Measurements from ENCODE around the gene GAREM1. TPM values are rescaled to one million over a fixed set of nuclear protein-coding genes. Genes with fewer than 3 reads are reported as not detected.

The GAREM1 gene
- total RNA-seq, 1 donor from 2014 or later = 5.1 TPM

- Mint-ChIP-seq H3K9me3 (no peaks in the 10 kb centered on the region), H3K4me3 (no peak overlapping the region), H3K27me3 (ENCODE audit: insufficient read depth, low read depth) (peaks cover 14% of the 10 kb centered on the region), H3K27ac (no peak overlapping the region), H3K4me1 (peaks cover 26% of the 10 kb centered on the region), H3K36me3 (no peaks in the 10 kb centered on the region)
- no peak overlapping the region for H3K4me3 ChIP-seq
- no peak for DNase-seq (ENCODE audit: low spot score)
- H3K9ac ChIP-seq = no peak overlapping the region
- peaks cover 25% of the 10 kb centered on the region for H3K27me3 ChIP-seq
- peaks cover 14% of the 10 kb centered on the region for H4K20me1 ChIP-seq (ENCODE audit: low read depth)
- peaks cover 24% of the 10 kb centered on the region for H3K4me1 ChIP-seq
- H3K9me3 ChIP-seq (ENCODE audit: low read depth) = no peaks in the 10 kb centered on the region
- H3K27ac ChIP-seq = no peak overlapping the region
- peaks cover 23% of the 10 kb centered on the region for H3K79me2 ChIP-seq (ENCODE audit: low read depth)
- no peak overlapping the region for H2AFZ ChIP-seq (replicated peaks)
- H3F3A ChIP-seq (ENCODE audit: low read depth) = peaks cover 25% of the 10 kb centered on the region
- TF ChIP-seq CTCF (IDR thresholded peaks at IDR 0.05) (no peak), EZH2 (IDR thresholded peaks at IDR 0.05) (no peak), EZH2phosphoT487 (IDR thresholded peaks at IDR 0.05) (no peak)
- H3K4me2 ChIP-seq = no peak overlapping the region
- no peaks in the 10 kb centered on the region for H3K36me3 ChIP-seq
Measured at GRCh38 chr18:32472841-32473240, 2.2 kb upstream of the GAREM1 start.

DNA sequence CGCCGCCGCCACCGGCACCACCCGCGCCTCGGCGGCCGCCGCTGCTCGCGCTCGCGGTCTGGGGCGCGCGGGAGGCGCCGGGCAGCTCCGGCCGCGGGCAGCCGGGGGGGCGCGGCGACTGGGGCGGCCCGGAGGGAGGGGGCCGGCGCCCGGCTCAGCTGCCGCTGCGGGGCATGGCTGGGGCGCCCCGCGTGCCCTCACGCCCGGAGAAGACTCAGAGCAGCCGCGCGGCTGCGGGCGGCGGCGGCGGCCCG, 295 bp downstream of the GAREM1 start:
- peaks cover 47% of the 10 kb centered on the region for H3K79me2 ChIP-seq (ENCODE audit: low read depth)
- Mint-ChIP-seq H3K27me3 (ENCODE audit: insufficient read depth, low read depth) (peaks cover 15% of the 10 kb centered on the region), H3K36me3 (peaks cover 2% of the 10 kb centered on the region), H3K9me3 (no peaks in the 10 kb centered on the region), H3K27ac (no peak overlapping the region), H3K4me3 (no peak overlapping the region), H3K4me1 (peaks cover 26% of the 10 kb centered on the region)
- H3K4me3 ChIP-seq = peak overlapping the region; percentile 97
- no peaks in the 10 kb centered on the region for H3K36me3 ChIP-seq
- H2AFZ ChIP-seq (replicated peaks) = peak overlapping the region; percentile 95
- H3K27ac ChIP-seq = peak overlapping the region; percentile 83
- peaks cover 24% of the 10 kb centered on the region for H3K4me1 ChIP-seq
- peaks cover 25% of the 10 kb centered on the region for H3F3A ChIP-seq (ENCODE audit: low read depth)
- peaks cover 14% of the 10 kb centered on the region for H4K20me1 ChIP-seq (ENCODE audit: low read depth)
- no peaks in the 10 kb centered on the region for H3K9me3 ChIP-seq (ENCODE audit: low read depth)
- peak; percentile 69 for DNase-seq (ENCODE audit: low spot score)
- H3K27me3 ChIP-seq = peaks cover 25% of the 10 kb centered on the region
- H3K4me2 ChIP-seq = peak overlapping the region; percentile 86
- H3K9ac ChIP-seq = no peak overlapping the region
- TF ChIP-seq EZH2phosphoT487 (IDR thresholded peaks at IDR 0.05) = no peak
- no peak for TF ChIP-seq CTCF (IDR thresholded peaks at IDR 0.05)
- TF ChIP-seq EZH2 (IDR thresholded peaks at IDR 0.05) = no peak

GRCh38 chr18:32469691-32470459, 807 bp downstream of the GAREM1 start:
- peak overlapping the region; percentile 95 for H2AFZ ChIP-seq (replicated peaks)
- H3K27me3 ChIP-seq = peaks cover 25% of the 10 kb centered on the region
- Mint-ChIP-seq H3K27ac (peak overlapping the region; percentile 55), H3K4me1 (peaks cover 26% of the 10 kb centered on the region), H3K36me3 (peaks cover 2% of the 10 kb centered on the region), H3K4me3 (peak overlapping the region; percentile 96), H3K27me3 (ENCODE audit: insufficient read depth, low read depth) (peaks cover 18% of the 10 kb centered on the region), H3K9me3 (no peaks in the 10 kb centered on the region)
- peak overlapping the region; percentile 56 for H3K9ac ChIP-seq
- no peak for TF ChIP-seq EZH2phosphoT487 (IDR thresholded peaks at IDR 0.05)
- no peak for TF ChIP-seq CTCF (IDR thresholded peaks at IDR 0.05)
- TF ChIP-seq EZH2 (IDR thresholded peaks at IDR 0.05) = no peak
- H3F3A ChIP-seq (ENCODE audit: low read depth) = peaks cover 25% of the 10 kb centered on the region
- peaks cover 14% of the 10 kb centered on the region for H4K20me1 ChIP-seq (ENCODE audit: low read depth)
- no peaks in the 10 kb centered on the region for H3K9me3 ChIP-seq (ENCODE audit: low read depth)
- peak overlapping the region; percentile 97 for H3K4me3 ChIP-seq
- no peaks in the 10 kb centered on the region for H3K36me3 ChIP-seq
- H3K79me2 ChIP-seq (ENCODE audit: low read depth) = peaks cover 51% of the 10 kb centered on the region
- no peak overlapping the region for H3K27ac ChIP-seq
- DNase-seq (ENCODE audit: low spot score) = peak; percentile 27
- peaks cover 24% of the 10 kb centered on the region for H3K4me1 ChIP-seq
- H3K4me2 ChIP-seq = peak overlapping the region; percentile 86

All from neural progenitor cell (in vitro differentiated cells).